ENCODE results near the gene BRPF1.

The BRPF1 gene

GRCh38 chr3:9767418-9767817 is 35.9 kb downstream of the BRPF1 start:
- H3K4me3 ChIP-seq (replicated peaks; ENCODE audit: insufficient read depth, low read length), result no peak overlapping the region
- no peak for DNase-seq (ENCODE audit: low read depth in 1 of 2, low spot score in 1 of 2)
- no peak overlapping the region for H3K27ac ChIP-seq (replicated peaks)
- TF ChIP-seq POLR2AphosphoS5 (IDR thresholded peaks at IDR 0.05; ENCODE audit: low read depth), result no peak
- H3K27me3 ChIP-seq (ENCODE audit: insufficient read depth, poor library complexity, severe bottlenecking), result no peaks in the 10 kb centered on the region

GRCh38 chr3:9768141-9768775 is 36.7 kb downstream of the BRPF1 start:
- H3K27me3 ChIP-seq (ENCODE audit: insufficient read depth, poor library complexity, severe bottlenecking), result no peaks in the 10 kb centered on the region
- peak overlapping the region; percentile 80 for H3K4me3 ChIP-seq (replicated peaks; ENCODE audit: insufficient read depth, low read length)
- 0 out of 2 replicates have a peak overlapping the region, but pooled peaks have one; percentile 22 for H3K27ac ChIP-seq (replicated peaks)
- no peak for TF ChIP-seq SPI1 (IDR thresholded peaks at IDR 0.05; ENCODE audit: borderline replicate concordance, low read depth)
- TF ChIP-seq, protein P1, sequence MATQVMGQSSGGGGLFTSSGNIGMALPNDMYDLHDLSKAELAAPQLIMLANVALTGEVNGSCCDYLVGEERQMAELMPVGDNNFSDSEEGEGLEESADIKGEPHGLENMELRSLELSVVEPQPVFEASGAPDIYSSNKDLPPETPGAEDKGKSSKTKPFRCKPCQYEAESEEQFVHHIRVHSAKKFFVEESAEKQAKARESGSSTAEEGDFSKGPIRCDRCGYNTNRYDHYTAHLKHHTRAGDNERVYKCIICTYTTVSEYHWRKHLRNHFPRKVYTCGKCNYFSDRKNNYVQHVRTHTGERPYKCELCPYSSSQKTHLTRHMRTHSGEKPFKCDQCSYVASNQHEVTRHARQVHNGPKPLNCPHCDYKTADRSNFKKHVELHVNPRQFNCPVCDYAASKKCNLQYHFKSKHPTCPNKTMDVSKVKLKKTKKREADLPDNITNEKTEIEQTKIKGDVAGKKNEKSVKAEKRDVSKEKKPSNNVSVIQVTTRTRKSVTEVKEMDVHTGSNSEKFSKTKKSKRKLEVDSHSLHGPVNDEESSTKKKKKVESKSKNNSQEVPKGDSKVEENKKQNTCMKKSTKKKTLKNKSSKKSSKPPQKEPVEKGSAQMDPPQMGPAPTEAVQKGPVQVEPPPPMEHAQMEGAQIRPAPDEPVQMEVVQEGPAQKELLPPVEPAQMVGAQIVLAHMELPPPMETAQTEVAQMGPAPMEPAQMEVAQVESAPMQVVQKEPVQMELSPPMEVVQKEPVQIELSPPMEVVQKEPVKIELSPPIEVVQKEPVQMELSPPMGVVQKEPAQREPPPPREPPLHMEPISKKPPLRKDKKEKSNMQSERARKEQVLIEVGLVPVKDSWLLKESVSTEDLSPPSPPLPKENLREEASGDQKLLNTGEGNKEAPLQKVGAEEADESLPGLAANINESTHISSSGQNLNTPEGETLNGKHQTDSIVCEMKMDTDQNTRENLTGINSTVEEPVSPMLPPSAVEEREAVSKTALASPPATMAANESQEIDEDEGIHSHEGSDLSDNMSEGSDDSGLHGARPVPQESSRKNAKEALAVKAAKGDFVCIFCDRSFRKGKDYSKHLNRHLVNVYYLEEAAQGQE (IDR thresholded peaks at IDR 0.05; ENCODE audit: insufficient replicate concordance, low read depth), result no peak
- no peak for TF ChIP-seq GABPA (IDR thresholded peaks at IDR 0.05; ENCODE audit: low read depth)
- TF ChIP-seq, protein P2, sequence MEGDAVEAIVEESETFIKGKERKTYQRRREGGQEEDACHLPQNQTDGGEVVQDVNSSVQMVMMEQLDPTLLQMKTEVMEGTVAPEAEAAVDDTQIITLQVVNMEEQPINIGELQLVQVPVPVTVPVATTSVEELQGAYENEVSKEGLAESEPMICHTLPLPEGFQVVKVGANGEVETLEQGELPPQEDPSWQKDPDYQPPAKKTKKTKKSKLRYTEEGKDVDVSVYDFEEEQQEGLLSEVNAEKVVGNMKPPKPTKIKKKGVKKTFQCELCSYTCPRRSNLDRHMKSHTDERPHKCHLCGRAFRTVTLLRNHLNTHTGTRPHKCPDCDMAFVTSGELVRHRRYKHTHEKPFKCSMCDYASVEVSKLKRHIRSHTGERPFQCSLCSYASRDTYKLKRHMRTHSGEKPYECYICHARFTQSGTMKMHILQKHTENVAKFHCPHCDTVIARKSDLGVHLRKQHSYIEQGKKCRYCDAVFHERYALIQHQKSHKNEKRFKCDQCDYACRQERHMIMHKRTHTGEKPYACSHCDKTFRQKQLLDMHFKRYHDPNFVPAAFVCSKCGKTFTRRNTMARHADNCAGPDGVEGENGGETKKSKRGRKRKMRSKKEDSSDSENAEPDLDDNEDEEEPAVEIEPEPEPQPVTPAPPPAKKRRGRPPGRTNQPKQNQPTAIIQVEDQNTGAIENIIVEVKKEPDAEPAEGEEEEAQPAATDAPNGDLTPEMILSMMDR (IDR thresholded peaks at IDR 0.05; ENCODE audit: insufficient read depth, low read length), result no peak
- TF ChIP-seq POLR2AphosphoS5 (IDR thresholded peaks at IDR 0.05; ENCODE audit: low read depth), result no peak
- no peak for DNase-seq (ENCODE audit: low read depth in 1 of 2, low spot score in 1 of 2)

GRCh38 chr3:9769012-9769411 is 37.5 kb downstream of the BRPF1 start:
- TF ChIP-seq POLR2AphosphoS5 (IDR thresholded peaks at IDR 0.05; ENCODE audit: low read depth) (no peak), SPI1 (IDR thresholded peaks at IDR 0.05; ENCODE audit: borderline replicate concordance, low read depth) (no peak), GABPA (IDR thresholded peaks at IDR 0.05; ENCODE audit: low read depth) (no peak)
- TF ChIP-seq, protein P1 (IDR thresholded peaks at IDR 0.05; ENCODE audit: insufficient replicate concordance, low read depth), result no peak
- TF ChIP-seq, protein P2 (IDR thresholded peaks at IDR 0.05; ENCODE audit: insufficient read depth, low read length), result no peak
- Histone ChIP-seq H3K27ac (replicated peaks) (peak overlapping the region; percentile 64), H3K27me3 (ENCODE audit: insufficient read depth, poor library complexity, severe bottlenecking) (no peaks in the 10 kb centered on the region), H3K4me3 (replicated peaks; ENCODE audit: insufficient read depth, low read length) (peak overlapping the region; percentile 80)
- DNase-seq (ENCODE audit: low read depth in 1 of 2, low spot score in 1 of 2), result no peak

DNA sequence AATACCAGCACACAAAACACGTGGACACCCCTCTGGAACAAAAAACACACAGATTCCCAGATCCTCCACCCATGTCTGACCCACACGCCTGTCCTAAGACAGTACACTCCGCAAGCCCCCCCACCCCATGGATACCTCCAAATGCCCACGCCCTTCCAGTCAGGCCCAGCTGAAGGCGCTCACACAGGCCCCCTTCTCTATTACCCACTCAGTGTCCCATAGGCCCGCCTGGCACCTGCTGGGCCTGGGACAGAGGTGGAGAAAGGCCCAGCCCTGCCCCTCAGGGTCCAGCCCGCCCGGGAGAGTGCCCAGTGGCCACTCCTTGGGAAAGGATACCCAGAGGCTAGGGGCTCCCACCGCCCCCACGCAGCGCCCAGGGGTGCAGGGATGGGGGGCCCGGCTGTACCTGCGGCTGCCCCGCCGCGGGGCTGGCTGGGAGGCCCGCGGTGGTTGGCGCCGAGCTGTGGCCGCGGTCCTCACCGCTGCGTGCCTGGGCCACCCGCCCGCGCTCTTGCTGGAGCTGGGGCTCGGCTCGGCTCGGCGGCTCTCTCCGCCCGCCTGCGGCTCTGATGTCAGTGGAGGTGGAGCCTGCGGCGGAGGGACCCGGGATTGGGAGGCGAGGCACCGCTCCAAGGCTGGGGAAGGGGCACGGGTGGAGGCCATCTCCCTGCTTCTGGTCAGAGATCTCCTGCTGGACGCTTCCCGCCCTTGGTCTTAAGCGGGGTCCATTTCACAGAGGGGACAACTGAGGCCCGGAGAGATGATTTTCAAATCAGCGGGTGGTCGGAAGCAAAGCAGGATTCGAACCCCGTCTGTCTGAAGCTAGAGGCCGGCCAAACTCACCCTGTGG is 38.1 kb downstream of the BRPF1 start, which contains the start of gene CAMK1:
Gene CAMK1 (minus strand): TSS at position 522 of the 850 bp plus-strand sequence. CDS start 2,198 bp downstream, outside the sequence.
- Histone ChIP-seq H3K27me3 (ENCODE audit: insufficient read depth, poor library complexity, severe bottlenecking) (no peaks in the 10 kb centered on the region), H3K27ac (replicated peaks) (peak within 1 kb of the TSS; percentile 64), H3K4me3 (replicated peaks; ENCODE audit: insufficient read depth, low read length) (peak within 1 kb of the TSS; percentile 80)
- DNase-seq (ENCODE audit: low read depth in 1 of 2, low spot score in 1 of 2), result peak in 1 of 2 experiments; percentile 74
- TF ChIP-seq, protein P2 (IDR thresholded peaks at IDR 0.05; ENCODE audit: insufficient read depth, low read length), result no peak
- TF ChIP-seq GABPA (IDR thresholded peaks at IDR 0.05; ENCODE audit: low read depth) (no peak), POLR2AphosphoS5 (IDR thresholded peaks at IDR 0.05; ENCODE audit: low read depth) (peak; percentile 36; the same call in 1 of the 2 replicates)
